RWPE1 (cell line): ENCODE measurements around the gene HEATR5A.

Source experiments
- CTCF ChIA-PET: fragments of 350-600 bp; sonication (Branson Sonifier 250); formaldehyde crosslinking; extraction: SDS; loops from one replicate; lab custom pipeline; 2021; lab: Yijun Ruan, JAX
- POLR2A ChIA-PET: fragments of 400-600 bp; formaldehyde crosslinking; extraction: SDS; loops from one replicate; lab custom pipeline; 2020; ENCODE audit warnings: antibody characterized with exemption; ENCODE audit not compliant: low non-redundant PET; lab: Yijun Ruan, JAX
- DNase-seq: peaks from one replicate; pipeline ENCODE4 v3.0.0; 2012; ENCODE audit warnings: low spot score
- H3K27ac ChIP-seq: fragments of 450-650 bp; 2 replicates; pipeline ENCODE4 v1.5.1; 2017
- CTCF ChIP-seq: fragments of 450-650 bp; conservative IDR thresholded peaks from 2 replicates; pipeline ENCODE4 v1.5.1; 2017; ENCODE audit warnings: low read depth, mild to moderate bottlenecking

HEATR5A gene

DNA sequence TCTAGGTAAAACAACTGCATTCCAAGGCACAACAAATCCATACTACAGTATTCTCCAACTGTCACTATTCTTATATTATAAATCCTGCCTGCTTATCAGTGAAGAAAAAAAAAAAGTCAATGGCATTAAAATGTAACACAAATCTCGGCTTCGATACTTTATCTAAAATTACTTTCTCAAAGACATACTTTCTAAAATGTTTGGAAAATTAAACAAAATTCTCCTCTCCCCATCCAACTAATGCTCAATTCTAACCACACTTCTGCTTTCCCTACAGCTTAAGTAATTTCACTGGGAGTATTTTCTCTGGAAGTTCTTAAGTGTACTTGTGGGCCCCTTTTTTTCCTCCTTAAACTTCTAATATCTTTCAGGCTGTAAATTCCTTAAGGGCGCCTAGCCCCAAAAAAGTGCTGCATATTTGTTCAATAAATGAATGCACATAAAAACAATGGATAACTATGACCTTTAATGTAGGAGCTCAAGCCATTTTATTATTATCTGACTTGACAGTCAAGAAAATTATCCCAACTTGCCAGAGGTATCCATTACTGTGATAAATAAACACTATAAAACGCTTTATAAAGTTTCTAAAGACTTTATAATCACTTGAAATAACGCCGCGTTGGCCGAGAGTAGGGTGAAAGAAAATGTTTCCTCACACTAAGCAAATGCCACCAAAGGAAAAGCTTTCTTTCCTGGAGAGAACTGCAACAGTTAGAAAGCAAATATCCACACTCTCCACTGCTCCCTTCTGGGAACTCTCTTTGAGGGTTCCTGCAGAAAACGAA is 977 bp downstream of the HEATR5A start:
- no peak for TF ChIP-seq CTCF
- CTCF ChIA-PET = interaction anchor here (0.7 to 1.5 kb wide), 2 partner anchors 24 to 591 kb away, joined by 3 to 5 read pairs; no protein-coding TSS in a partner anchor
- H3K27ac ChIP-seq = peak overlapping the region; percentile 86
- POLR2A ChIA-PET = no interaction called here
- DNase-seq = no peak

GRCh38 chr14:31418440-31418839 is 1.9 kb downstream of the HEATR5A start:
- no peak for TF ChIP-seq CTCF
- CTCF ChIA-PET = interaction anchor here (1.5 kb wide), 1 partner anchor 23 kb away, joined by 5 read pairs; no protein-coding TSS in a partner anchor
- no peak overlapping the region for H3K27ac ChIP-seq
- POLR2A ChIA-PET = no interaction called here
- no peak for DNase-seq

GRCh38 chr14:31414190-31414833 is 6.0 kb downstream of the HEATR5A start:
- H3K27ac ChIP-seq = peak overlapping the region; percentile 44
- ChIA-PET POLR2A (no interaction called here), CTCF (no interaction called here)
- peak; percentile 20 for DNase-seq
- no peak for TF ChIP-seq CTCF

- no peak overlapping the region for H3K27ac ChIP-seq
- TF ChIP-seq CTCF = no peak
- no peak for DNase-seq
- POLR2A ChIA-PET = no interaction called here
- CTCF ChIA-PET = interaction anchor here (0.6 to 0.7 kb wide), 2 partner anchors 180 to 493 kb away, joined by 3 read pairs; no protein-coding TSS in a partner anchor
These were observed 9.1 kb downstream of the HEATR5A start for GRCh38 chr14:31411218-31411727.

GRCh38 chr14:31410048-31410650 is 10.2 kb downstream of the HEATR5A start:
- no peak overlapping the region for H3K27ac ChIP-seq
- no peak for DNase-seq
- CTCF ChIA-PET = interaction anchor here (0.7 kb wide), 1 partner anchor 181 kb away, joined by 3 read pairs; no protein-coding TSS in a partner anchor
- TF ChIP-seq CTCF = no peak
- POLR2A ChIA-PET = no interaction called here

DNA sequence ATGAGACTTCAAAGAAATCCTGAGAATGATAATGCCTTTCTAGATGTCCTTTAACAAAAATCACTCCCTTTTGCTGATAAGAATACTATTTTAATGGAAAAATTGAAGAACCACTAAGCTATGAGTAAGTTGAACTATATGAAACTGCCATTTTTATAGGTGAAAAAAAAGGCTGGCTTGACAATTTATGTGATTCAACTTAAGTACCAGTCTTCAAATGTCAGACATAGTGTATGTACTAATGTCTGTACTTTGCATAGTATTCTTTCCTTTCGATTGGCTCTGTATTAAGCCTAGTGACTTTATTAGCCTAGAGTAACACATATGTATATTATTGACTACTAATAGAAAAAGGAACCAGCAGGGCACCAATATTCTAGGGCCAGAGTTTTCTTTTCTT is 11.9 kb downstream of the HEATR5A start:
- ChIA-PET CTCF (interaction anchor here (0.6 kb wide), 1 partner anchor 20 kb away, joined by 3 read pairs; no protein-coding TSS in a partner anchor), POLR2A (no interaction called here)
- no peak for DNase-seq
- H3K27ac ChIP-seq = no peak overlapping the region
- TF ChIP-seq CTCF = no peak
